Measurements from ENCODE around the gene TJP2.

The TJP2 gene

DNA sequence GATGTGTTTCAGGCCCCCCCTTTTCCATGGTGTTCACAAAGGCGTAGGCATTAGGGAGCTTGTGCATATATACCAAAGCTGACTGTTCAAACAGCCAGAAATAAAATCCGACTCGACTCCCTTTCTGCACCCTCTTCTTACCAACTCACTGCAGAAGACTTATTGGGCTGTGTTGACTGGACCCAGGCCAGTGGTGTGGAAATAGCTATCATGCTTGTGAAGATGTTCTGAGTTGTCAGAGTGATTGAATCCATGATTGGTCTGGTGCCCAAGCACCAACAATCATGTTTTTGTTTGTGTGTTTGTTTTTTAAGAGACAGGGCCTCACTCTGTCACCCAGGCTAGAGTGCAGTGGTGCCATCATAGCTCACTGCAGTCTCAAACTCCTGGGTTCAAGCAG, 21.6 kb downstream of the TJP2 start:
- no peak for DNase-seq (ENCODE audit: low read depth)
- TF ChIP-seq CTCF (IDR thresholded peaks at IDR 0.05; ENCODE audit: low read depth, low read length) (no peak), MAX (IDR thresholded peaks at IDR 0.05; ENCODE audit: low read depth, low read length) (no peak), POLR2A (IDR thresholded peaks at IDR 0.05; ENCODE audit: extremely low read depth, insufficient read length) (no peak), MYC (IDR thresholded peaks at IDR 0.05; ENCODE audit: low read depth, low read length) (no peak)
- H3K4me3 ChIP-seq (ENCODE audit: low read depth, low read length) = no peak overlapping the region

DNA sequence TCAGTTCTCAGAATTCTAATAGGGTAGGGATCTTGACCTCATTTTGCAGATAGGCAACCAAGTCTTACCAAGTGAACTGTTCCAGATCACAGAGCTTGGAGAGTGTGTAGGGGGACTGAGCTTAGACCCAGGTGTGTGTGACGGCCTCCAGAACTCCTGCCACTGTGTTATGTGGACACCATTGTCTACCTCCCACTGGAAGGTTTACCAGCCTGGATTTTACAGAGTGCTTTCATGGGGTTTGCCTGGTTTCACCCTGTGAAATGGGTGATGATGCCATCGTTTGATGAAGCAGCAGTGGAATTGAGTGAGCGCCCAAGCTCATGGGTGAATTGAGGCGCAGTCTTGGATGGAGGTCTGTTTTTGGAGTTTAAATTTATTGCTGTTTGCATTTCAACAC, 23.6 kb downstream of the TJP2 start:
- no peak overlapping the region for H3K4me3 ChIP-seq (ENCODE audit: low read depth, low read length)

GRCh38 chr9:69198521-69199220, 24.6 kb downstream of the TJP2 start:
- TF ChIP-seq MAX (IDR thresholded peaks at IDR 0.05; ENCODE audit: low read depth, low read length) (no peak), CTCF (IDR thresholded peaks at IDR 0.05; ENCODE audit: low read depth, low read length) (no peak)
- no peak overlapping the region for H3K4me3 ChIP-seq (ENCODE audit: low read depth, low read length)

More for the DNA sequence above, 23.6 kb downstream of the TJP2 start:
- DNase-seq (ENCODE audit: low read depth) = no peak
- TF ChIP-seq MAX (IDR thresholded peaks at IDR 0.05; ENCODE audit: low read depth, low read length) (no peak), CTCF (IDR thresholded peaks at IDR 0.05; ENCODE audit: low read depth, low read length) (no peak), POLR2A (IDR thresholded peaks at IDR 0.05; ENCODE audit: extremely low read depth, insufficient read length) (no peak), MYC (IDR thresholded peaks at IDR 0.05; ENCODE audit: low read depth, low read length) (no peak)

DNA sequence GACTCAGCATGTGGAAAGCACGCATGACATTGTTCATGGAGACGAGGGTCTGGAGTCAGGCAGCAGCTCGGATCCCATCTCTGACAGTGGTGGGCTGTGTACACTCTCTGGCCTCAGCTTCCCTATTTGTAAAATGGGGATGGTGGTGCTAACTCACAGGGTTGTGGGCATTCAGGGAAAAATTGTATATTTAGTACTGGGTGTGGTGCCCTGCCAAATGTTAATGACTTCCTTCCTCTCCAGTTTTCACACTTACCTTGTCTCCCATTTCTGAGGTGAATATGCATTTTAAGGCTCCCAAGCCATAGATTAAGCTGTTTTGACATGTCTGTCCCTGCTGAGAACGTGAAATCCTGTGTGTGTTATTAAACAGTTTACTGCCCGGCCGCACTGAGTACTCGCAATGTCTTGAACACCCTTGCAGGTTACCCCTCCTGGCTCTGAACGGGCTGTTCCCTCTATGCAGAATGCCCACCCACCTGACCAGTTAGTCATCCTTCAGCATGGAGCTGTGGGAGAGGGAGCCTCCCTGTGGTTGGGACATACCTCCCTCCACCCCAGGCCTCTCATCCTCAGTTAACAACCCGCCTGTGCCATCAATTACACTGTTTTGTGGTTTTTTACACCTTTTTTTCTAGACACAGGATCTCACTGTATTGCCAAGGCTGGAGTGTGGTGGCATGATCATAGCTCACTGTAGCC, 25.8 kb downstream of the TJP2 start:
- no peak overlapping the region for H3K4me3 ChIP-seq (ENCODE audit: low read depth, low read length)
- peak; percentile 4 for DNase-seq (ENCODE audit: low read depth)
- TF ChIP-seq POLR2A (IDR thresholded peaks at IDR 0.05; ENCODE audit: extremely low read depth, insufficient read length) = no peak
- no peak for TF ChIP-seq MYC (IDR thresholded peaks at IDR 0.05; ENCODE audit: low read depth, low read length)
- TF ChIP-seq CTCF (IDR thresholded peaks at IDR 0.05; ENCODE audit: low read depth, low read length) = no peak
- no peak for TF ChIP-seq MAX (IDR thresholded peaks at IDR 0.05; ENCODE audit: low read depth, low read length)

More at GRCh38 chr9:69198521-69199220, 24.6 kb downstream of the TJP2 start:
- no peak for DNase-seq (ENCODE audit: low read depth)

GRCh38 chr9:69202556-69202955, 28.5 kb downstream of the TJP2 start:
- no peak for DNase-seq (ENCODE audit: low read depth)
- TF ChIP-seq MYC (IDR thresholded peaks at IDR 0.05; ENCODE audit: low read depth, low read length) (no peak), MAX (IDR thresholded peaks at IDR 0.05; ENCODE audit: low read depth, low read length) (no peak), POLR2A (IDR thresholded peaks at IDR 0.05; ENCODE audit: extremely low read depth, insufficient read length) (no peak), CTCF (IDR thresholded peaks at IDR 0.05; ENCODE audit: low read depth, low read length) (no peak)

More at GRCh38 chr9:69202556-69202955, 28.5 kb downstream of the TJP2 start:
- H3K4me3 ChIP-seq (ENCODE audit: low read depth, low read length) = no peak overlapping the region

Data from NB4 (cell line).